Heart left ventricle (tissue), 16 donors: Measurements from ENCODE around the gene PCGF3. TPM values are rescaled to one million over a fixed set of nuclear protein-coding genes. Genes with fewer than 3 reads are reported as not detected.
A peak's percentile ranks its signal among the peaks of the same experiment; 100 is the strongest.
"Not testable (repeated sequence)": the region's sequence is repeated elsewhere in the genome, so short reads cannot be mapped to it uniquely, and the experiment has no call there.

Experiments
- ATAC-seq, 4 donors: fragments of 200-7000 bp; cut with Tn5 transposase; one replicate each; pipeline ENCODE4 v1.9.1; 2020 to 2022; ENCODE audit warnings: moderate library complexity in 4 of 4, mild to moderate bottlenecking in 3 of 4, moderate number of reproducible peaks in 1 of 4
- DNase-seq, 5 donors: peaks; one replicate each; pipeline ENCODE4 v3.0.0-alpha.2; 2020
- H3K27ac ChIP-seq, 12 donors: fragments of 200-600 bp; sonication (generic) in 4 of 12; one replicate each; pipeline versions ENCODE4 v1.5.0 to v1.8.0; 2016 to 2022; ENCODE audit warnings: mild to moderate bottlenecking in 2 of 12
- H3K27me3 ChIP-seq, 9 donors: fragments of 200-600 bp; sonication (generic) in 2 of 9; one replicate each; pipeline versions ENCODE4 v1.5.1 to v1.8.0; 2016 to 2022; ENCODE audit warnings: mild to moderate bottlenecking in 3 of 9
- H3K36me3 ChIP-seq, 9 donors: fragments of 200-600 bp; sonication (generic) in 2 of 9; one replicate each; pipeline versions ENCODE4 v1.5.0 to v1.8.0; 2018 to 2022; ENCODE audit warnings: mild to moderate bottlenecking in 2 of 9
- H3K4me1 ChIP-seq, 12 donors: fragments of 200-600 bp; sonication (generic) in 4 of 12; one replicate each; pipeline versions ENCODE4 v1.5.0 to v1.8.0; 2016 to 2022; ENCODE audit warnings: mild to moderate bottlenecking in 3 of 12
- H3K4me3 ChIP-seq, 12 donors: fragments of 200-600 bp; sonication (generic) in 4 of 12; one replicate each; pipeline versions ENCODE4 v1.5.0 to v1.8.0; 2017 to 2022; ENCODE audit warnings: mild to moderate bottlenecking in 9 of 12, moderate library complexity in 4 of 12
- H3K9me3 ChIP-seq, 12 donors: fragments of 200-600 bp; sonication (generic) in 4 of 12; one replicate each; pipeline versions ENCODE4 v1.5.0 to v1.8.0; 2016 to 2022; ENCODE audit warnings: mild to moderate bottlenecking in 1 of 12
- POLR2A ChIP-seq, 2 donors: fragments of 450-650 bp; IDR thresholded peaks; one replicate each; pipeline ENCODE4 v1.6.1; 2017; ENCODE audit warnings: antibody characterized with exemption in 2 of 2, mild to moderate bottlenecking in 2 of 2, moderate library complexity in 2 of 2
- whole genome bisulfite sequencing, 4 donors: extraction: QIAGEN DNeasy Blood & Tissue Kit in 2 of 4; methylation state at CpG; one replicate each; pipeline versions ENCODE4 v1.1.5 to v1.1.7; 2013 to 2018; 5-methylcytosine and 5-hydroxymethylcytosine counted together
- intact Hi-C, 10 donors: fragments of 100-400 bp; cut with DNase I; formaldehyde crosslinking; loops; one replicate each; pipeline versions ENCODE4 v1.11.1 to v1.14.2; 2022
- polyA plus RNA-seq, 2 donors: library from polyadenylated mRNA; stranded (reverse); fragments of 200-250 nt; gene quantifications; one replicate each; pipeline ENCODE4 v1.2.3, GENCODE V29; 2013
- total RNA-seq, 9 donors: library from RNA; depleted of rRNA in 2 of 9; stranded (reverse); fragments of >200 nt in 2 of 9; fragmentation: NEBNext Ultra II Directional in 3 of 9; extraction: Animal tissue kit (Norgen Biotek cat#: 25700) in 3 of 9; gene quantifications; one replicate each; pipeline versions ENCODE4 v1.1.0 to v1.2.4, GENCODE V29; 2016 to 2023
- TF ChIP-seq, protein P1 (sequence below), 12 donors: fragments of 200-600 bp; sonication (generic) in 4 of 12; IDR thresholded peaks; one replicate each; pipeline versions ENCODE4 v1.5.0 to v1.8.0; 2018 to 2022; ENCODE audit warnings: antibody characterized with exemption in 12 of 12, mild to moderate bottlenecking in 5 of 12
- donor health status: ischemic (EF 13 %, LVEDD 7.1; RV severe dilation, severe dysfunction).
- donor health status: healthy with polysubstance abuse.
- donor health status: DM: no; HTN: yes; CAD: no.
- donor health status: DM: no; HTN: no; CAD: no.
- donor health status: ischemic (EF 25% LVEDD 6.9; RV normal size, moderate dysfunction).
- donor health status: ischemic (EF 25% LVEDD 5.7; RV mildly dilated, moderate dysfunction).
- donor health status: healthy.
- donor health status: DM: yes; HTN: yes; CAD: no.
- donor health status: ischemic (EF 35%, LVEDD 5.7; RV mildly dilated, moderate dysfunction).
- donor health status: nonischemic (EF 11% LVEDD 7.7; RV severe dilation, severe dysfunction).
- donor health status: DM: yes; HTN: yes; CAD: no.
- donor health status: PGD.
- donor health status: ischemic (EF 29% LVEDD 5.4; RV normal size, mild dysfunction).
- donor health status: nonischemic (EF 23%, LVEDD 6.1; RV moderate dilation, normal function).

PCGF3 gene
- total and polyA plus RNA-seq, 11 donors, result 16.2 to 45.7 (median 22.5) TPM

DNA sequence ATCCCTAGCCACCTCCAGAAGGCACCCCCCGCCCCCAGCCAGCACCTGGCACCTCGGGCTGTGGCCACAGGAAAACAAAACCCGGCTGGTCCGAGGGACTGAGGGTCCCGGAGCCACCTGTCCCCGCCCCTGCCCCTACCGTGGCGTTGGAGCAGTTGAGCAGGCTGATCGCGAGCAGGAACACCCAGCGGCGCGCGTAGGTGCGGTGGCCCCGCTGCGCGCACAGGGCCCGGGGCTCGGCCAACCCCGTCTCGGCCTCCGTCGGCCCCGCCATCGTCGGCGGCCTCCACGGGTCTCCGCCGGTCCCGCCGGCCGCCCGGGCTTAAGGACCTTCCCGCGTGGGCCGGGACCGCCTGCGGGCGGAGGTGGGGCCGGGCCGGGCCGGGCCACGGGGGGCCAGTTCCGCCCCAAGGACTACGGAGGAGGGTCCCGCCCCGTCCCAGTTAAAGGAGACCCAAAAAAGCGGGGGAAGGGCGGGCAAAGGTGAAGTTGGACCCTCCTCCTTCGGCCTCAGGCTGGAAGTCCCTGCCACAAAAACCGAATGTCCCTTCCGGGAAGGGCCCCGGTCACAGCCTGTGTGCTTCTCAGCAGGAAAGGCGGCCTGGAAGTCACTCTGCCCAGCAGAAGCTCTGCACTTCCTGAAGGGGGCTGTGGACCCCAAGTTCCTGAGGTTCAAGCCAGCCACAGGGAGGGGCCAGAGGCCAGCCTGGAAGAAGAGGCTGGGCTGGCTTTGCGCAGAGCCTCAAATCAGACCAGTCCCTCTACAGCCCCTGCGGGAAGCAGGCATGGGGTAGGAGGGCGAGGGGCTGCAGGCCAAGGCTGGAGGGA lies 16.6 kb upstream of the PCGF3 start, which contains the start of gene SLC49A3:
TSS of gene SLC49A3 (minus strand) at position 298 of the 828 bp plus-strand sequence. CDS start at position 274, 24 bp downstream.
- no peaks in the 10 kb centered on the region for H3K9me3 ChIP-seq
- ATAC-seq, result peak in 3 of 4 donors; percentile 20 to 37 (median 21)
- H3K4me1 ChIP-seq, result peaks cover 0 to 44% (median 33%) of the 10 kb centered on the region in 12 donors
- no peaks in the 10 kb centered on the region for H3K36me3 ChIP-seq
- intact Hi-C loops, result no loop called here
- peak within 1 kb of the TSS; percentile 76 to 93 (median 84) for H3K27ac ChIP-seq
- peak in 4 of 5 donors; percentile 57 to 75 (median 63) for DNase-seq
- 10 to 41% (median 20%) methylated on average over 6 to 59 of the region's 59 CpGs for WGBS, 4 donors
- H3K4me3 ChIP-seq, result peak within 1 kb of the TSS; percentile 55 to 78 (median 62)
- no peak for TF ChIP-seq POLR2A (IDR thresholded peaks at IDR 0.05)
- TF ChIP-seq, protein P1, sequence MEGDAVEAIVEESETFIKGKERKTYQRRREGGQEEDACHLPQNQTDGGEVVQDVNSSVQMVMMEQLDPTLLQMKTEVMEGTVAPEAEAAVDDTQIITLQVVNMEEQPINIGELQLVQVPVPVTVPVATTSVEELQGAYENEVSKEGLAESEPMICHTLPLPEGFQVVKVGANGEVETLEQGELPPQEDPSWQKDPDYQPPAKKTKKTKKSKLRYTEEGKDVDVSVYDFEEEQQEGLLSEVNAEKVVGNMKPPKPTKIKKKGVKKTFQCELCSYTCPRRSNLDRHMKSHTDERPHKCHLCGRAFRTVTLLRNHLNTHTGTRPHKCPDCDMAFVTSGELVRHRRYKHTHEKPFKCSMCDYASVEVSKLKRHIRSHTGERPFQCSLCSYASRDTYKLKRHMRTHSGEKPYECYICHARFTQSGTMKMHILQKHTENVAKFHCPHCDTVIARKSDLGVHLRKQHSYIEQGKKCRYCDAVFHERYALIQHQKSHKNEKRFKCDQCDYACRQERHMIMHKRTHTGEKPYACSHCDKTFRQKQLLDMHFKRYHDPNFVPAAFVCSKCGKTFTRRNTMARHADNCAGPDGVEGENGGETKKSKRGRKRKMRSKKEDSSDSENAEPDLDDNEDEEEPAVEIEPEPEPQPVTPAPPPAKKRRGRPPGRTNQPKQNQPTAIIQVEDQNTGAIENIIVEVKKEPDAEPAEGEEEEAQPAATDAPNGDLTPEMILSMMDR (IDR thresholded peaks at IDR 0.05), result no peak
- H3K27me3 ChIP-seq, result no peaks in the 10 kb centered on the region

GRCh38 chr4:689723-690122 lies 15.9 kb upstream of the PCGF3 start:
- peak in 1 of 5 donors; percentile 62 for DNase-seq
- ATAC-seq, result no peak
- intact Hi-C loops, result no loop called here
- no peak for TF ChIP-seq POLR2A (IDR thresholded peaks at IDR 0.05)
- WGBS, 4 donors, result 75 to 87% (median 79%) methylated on average over 8 of the region's 8 CpGs
- Histone ChIP-seq H3K9me3 (no peaks in the 10 kb centered on the region), H3K4me3 (peak overlapping the region in 11 of 12 donors; percentile 55 to 78 (median 64)), H3K27me3 (no peaks in the 10 kb centered on the region), H3K4me1 (peaks cover 0 to 42% (median 31%) of the 10 kb centered on the region in 12 donors), H3K27ac (peak overlapping the region; percentile 76 to 93 (median 84)), H3K36me3 (no peaks in the 10 kb centered on the region)

DNA sequence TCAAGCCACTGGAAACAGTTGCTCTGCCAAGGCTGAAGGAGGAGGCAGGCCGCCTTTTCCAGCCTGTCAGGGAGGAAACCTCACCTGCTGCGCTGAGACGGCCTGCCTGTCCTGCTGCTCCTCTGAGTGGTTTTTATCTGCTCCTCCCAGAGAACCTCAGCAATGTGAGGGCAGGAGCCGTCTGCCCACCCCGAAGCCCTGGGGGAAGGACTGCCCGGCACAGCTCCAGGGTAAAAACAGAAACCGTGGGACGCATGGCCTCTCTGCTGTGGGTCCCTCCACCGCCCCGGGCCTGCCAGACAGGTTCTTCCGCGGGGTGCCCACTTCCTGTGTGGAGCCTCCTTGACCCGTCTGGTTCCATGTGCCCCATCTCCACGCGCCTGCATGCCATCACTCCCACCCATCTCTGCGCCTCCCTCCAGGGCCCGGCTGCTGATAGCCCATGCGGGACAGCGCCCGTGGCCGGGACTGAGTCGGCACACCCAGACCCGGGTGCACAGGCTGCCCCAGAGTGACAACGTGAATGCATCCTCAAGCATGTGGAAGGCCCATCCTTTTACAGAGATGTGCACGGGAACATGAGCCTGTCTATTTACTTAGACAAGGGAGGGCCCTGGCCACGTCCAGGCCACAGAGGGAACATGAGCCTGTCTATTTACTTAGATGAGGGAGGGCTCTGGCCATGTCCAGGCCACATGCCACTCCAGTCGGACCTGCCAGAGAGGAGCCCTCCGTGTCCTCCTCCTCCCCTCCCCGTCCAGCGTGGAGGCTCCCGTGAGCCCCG lies 12.7 kb upstream of the PCGF3 start:
- TF ChIP-seq, protein P1 (IDR thresholded peaks at IDR 0.05), result no peak
- no peak for TF ChIP-seq POLR2A (IDR thresholded peaks at IDR 0.05)
- Histone ChIP-seq H3K27ac (no peak overlapping the region), H3K9me3 (no peaks in the 10 kb centered on the region), H3K36me3 (no peaks in the 10 kb centered on the region), H3K27me3 (no peaks in the 10 kb centered on the region), H3K4me1 (peaks cover 0 to 23% (median 16%) of the 10 kb centered on the region in 12 donors), H3K4me3 (no peak overlapping the region)
- DNase-seq (peak in 1 of 5 donors; percentile 56), ATAC-seq (no peak)
- intact Hi-C loops, result no loop called here
- WGBS, 4 donors, result 78 to 81% (median 80%) methylated on average over 22 to 32 of the region's 32 CpGs

DNA sequence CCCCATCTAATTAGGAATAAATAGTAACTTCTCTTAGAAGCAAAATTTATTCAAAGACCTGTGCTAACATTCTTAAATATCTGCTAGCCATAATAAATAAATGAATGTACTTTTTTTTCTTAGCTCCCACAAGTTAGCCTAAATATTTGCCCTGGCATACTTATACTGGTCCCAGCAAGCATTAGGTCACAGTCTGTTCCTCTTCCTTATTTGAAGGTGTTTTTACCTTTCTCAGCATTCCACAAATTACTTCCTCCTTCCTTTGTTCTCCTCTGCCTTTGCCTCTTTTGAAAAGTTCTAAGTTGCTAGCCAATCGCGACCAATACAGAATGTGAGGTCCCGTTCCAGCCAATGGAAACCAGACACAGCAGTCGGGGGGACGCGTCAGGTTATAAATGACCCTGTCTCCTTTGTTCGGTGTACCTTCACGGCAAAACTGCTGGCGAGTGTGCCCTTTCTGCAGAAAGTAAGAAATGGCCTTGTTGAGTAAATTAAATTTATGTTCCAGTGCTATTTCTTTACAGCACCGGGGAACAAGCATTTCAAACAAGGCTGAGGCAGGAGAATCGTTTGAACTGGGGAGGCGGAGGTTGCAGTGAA lies 11.2 kb upstream of the PCGF3 start:
- H3K9me3 ChIP-seq, intact Hi-C loops, H3K4me3 ChIP-seq, H3K27me3 ChIP-seq, DNase-seq, H3K36me3 ChIP-seq, H3K27ac ChIP-seq, ATAC-seq: not testable (repeated sequence)
- peaks cover 0 to 17% (median 4%) of the 10 kb centered on the region in 12 donors for H3K4me1 ChIP-seq
- 87 to 88% (median 88%) methylated on average over 12 of the region's 12 CpGs for WGBS, 4 donors
